ENCODE data around the gene PRSS50. TPM values are rescaled to one million over a fixed set of nuclear protein-coding genes. Genes with fewer than 3 reads are reported as not detected.

PRSS50 gene
- total and polyA plus RNA-seq, 9 donors, result 0.12 to 0.69 (median 0.32) TPM; not detected in 1

GRCh38 chr3:46708401-46709156 is 9.1 kb downstream of the PRSS50 start:
- Histone ChIP-seq H3K9me3 (no peaks in the 10 kb centered on the region), H3K27ac (no peak overlapping the region), H3K4me1 (ENCODE audit: insufficient read depth) (no peaks in the 10 kb centered on the region), H3K36me3 (no peaks in the 10 kb centered on the region), H3K27me3 (no peaks in the 10 kb centered on the region), H3K4me3 (no peak overlapping the region)
- 85 to 93% (median 86%) methylated on average over 11 of the region's 11 CpGs for WGBS, 3 donors
- intact Hi-C loops (cut with DNase I), result loop anchor here (5.0 to 10.0 kb wide), 7 partner anchors 144 to 616 kb away; no protein-coding TSS in a partner anchor
- TF ChIP-seq POLR2A (IDR thresholded peaks at IDR 0.05) (no peak), EP300 (IDR thresholded peaks at IDR 0.05) (no peak), CTCF (IDR thresholded peaks at IDR 0.05) (no peak)
- DNase-seq, result peak in 3 of 5 donors; percentile 4 to 22 (median 9)

- no peak overlapping the region for H3K4me3 ChIP-seq
- no peak for TF ChIP-seq CTCF (IDR thresholded peaks at IDR 0.05)
- TF ChIP-seq EP300 (IDR thresholded peaks at IDR 0.05), result no peak
- TF ChIP-seq POLR2A (IDR thresholded peaks at IDR 0.05), result no peak
- 86 to 90% (median 90%) methylated on average over 7 of the region's 7 CpGs for WGBS, 3 donors
- H3K36me3 ChIP-seq, result no peaks in the 10 kb centered on the region
- peak in 3 of 5 donors; percentile 6 to 22 (median 9) for DNase-seq
- no peaks in the 10 kb centered on the region for H3K4me1 ChIP-seq (ENCODE audit: insufficient read depth)
- intact Hi-C loops (cut with DNase I), result loop anchor here (5.0 to 10.0 kb wide), 7 partner anchors 145 to 617 kb away; no protein-coding TSS in a partner anchor
- no peaks in the 10 kb centered on the region for H3K27me3 ChIP-seq
- no peak overlapping the region for H3K27ac ChIP-seq
- H3K9me3 ChIP-seq, result no peaks in the 10 kb centered on the region
These were observed 10.1 kb downstream of the PRSS50 start for GRCh38 chr3:46707601-46708011.

- peak in 4 of 5 donors; percentile 7 to 21 (median 10) for DNase-seq
- no peaks in the 10 kb centered on the region for H3K9me3 ChIP-seq
- no peaks in the 10 kb centered on the region for H3K27me3 ChIP-seq
- TF ChIP-seq POLR2A (IDR thresholded peaks at IDR 0.05) (no peak), EP300 (IDR thresholded peaks at IDR 0.05) (no peak), CTCF (IDR thresholded peaks at IDR 0.05) (no peak)
- H3K36me3 ChIP-seq, result no peaks in the 10 kb centered on the region
- no peaks in the 10 kb centered on the region for H3K4me1 ChIP-seq (ENCODE audit: insufficient read depth)
- intact Hi-C loops (cut with DNase I), result loop anchor here (5.0 to 10.0 kb wide), 7 partner anchors 145 to 618 kb away; no protein-coding TSS in a partner anchor
- 70 to 77% (median 76%) methylated on average over 13 of the region's 13 CpGs for WGBS, 3 donors
- H3K27ac ChIP-seq, result no peak overlapping the region
- no peak overlapping the region for H3K4me3 ChIP-seq
These were observed 10.7 kb downstream of the PRSS50 start for GRCh38 chr3:46706771-46707582.

- H3K36me3 ChIP-seq, result no peaks in the 10 kb centered on the region
- intact Hi-C loops (cut with DNase I), result loop anchor here (5.0 to 10.0 kb wide), 7 partner anchors 146 to 619 kb away; no protein-coding TSS in a partner anchor
- H3K4me1 ChIP-seq (ENCODE audit: insufficient read depth), result peaks cover 4% of the 10 kb centered on the region
- peak in 3 of 5 donors; percentile 9 to 28 (median 11) for DNase-seq
- 77 to 80% (median 79%) methylated on average over 18 to 19 of the region's 19 CpGs for WGBS, 3 donors
- H3K4me3 ChIP-seq, result no peak overlapping the region
- H3K27ac ChIP-seq, result no peak overlapping the region
- TF ChIP-seq CTCF (IDR thresholded peaks at IDR 0.05), result no peak
- no peak for TF ChIP-seq EP300 (IDR thresholded peaks at IDR 0.05)
- TF ChIP-seq POLR2A (IDR thresholded peaks at IDR 0.05), result no peak
- H3K9me3 ChIP-seq, result no peaks in the 10 kb centered on the region
- H3K27me3 ChIP-seq, result no peaks in the 10 kb centered on the region
These were observed 11.7 kb downstream of the PRSS50 start for GRCh38 chr3:46705751-46706552.
